Measurements from ENCODE around the gene NR3C2. TPM values are rescaled to one million over a fixed set of nuclear protein-coding genes. Genes with fewer than 3 reads are reported as not detected.

NR3C2 gene
- total RNA-seq, 1 experiment from 2014 or later = 0.16 TPM

DNA sequence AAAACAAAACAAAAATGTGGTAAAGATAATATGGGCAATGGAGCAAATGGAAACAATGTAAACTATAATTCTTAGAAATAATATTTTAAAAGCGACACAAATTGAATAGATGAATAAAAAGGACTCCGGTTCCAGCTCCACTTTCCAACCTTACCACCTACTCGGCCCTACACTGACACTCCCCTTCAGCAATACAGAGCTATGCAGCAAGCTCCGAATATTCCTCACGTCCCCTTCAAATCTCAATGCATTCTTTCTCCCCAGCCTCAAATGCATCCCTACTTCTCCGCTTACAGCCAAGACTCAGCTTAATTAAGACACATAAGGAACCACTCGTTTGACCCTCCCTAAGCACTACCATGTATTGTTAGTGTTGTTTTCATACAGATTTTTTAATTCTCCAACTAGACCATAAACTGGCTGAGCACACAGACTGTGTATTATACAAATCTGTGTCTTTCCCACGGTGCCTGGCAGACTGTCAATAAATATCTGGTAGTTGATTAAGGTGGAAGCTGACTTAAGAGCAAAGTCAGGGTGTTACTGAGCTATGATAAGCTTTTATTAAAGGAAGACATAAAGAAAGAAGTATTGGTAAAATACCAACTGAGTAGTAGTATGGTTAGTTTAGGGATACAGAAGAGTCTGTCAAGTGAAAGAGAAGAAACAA, 219.1 kb downstream of the NR3C2 start:
- no peak for DNase-seq
- TF ChIP-seq, protein P1, sequence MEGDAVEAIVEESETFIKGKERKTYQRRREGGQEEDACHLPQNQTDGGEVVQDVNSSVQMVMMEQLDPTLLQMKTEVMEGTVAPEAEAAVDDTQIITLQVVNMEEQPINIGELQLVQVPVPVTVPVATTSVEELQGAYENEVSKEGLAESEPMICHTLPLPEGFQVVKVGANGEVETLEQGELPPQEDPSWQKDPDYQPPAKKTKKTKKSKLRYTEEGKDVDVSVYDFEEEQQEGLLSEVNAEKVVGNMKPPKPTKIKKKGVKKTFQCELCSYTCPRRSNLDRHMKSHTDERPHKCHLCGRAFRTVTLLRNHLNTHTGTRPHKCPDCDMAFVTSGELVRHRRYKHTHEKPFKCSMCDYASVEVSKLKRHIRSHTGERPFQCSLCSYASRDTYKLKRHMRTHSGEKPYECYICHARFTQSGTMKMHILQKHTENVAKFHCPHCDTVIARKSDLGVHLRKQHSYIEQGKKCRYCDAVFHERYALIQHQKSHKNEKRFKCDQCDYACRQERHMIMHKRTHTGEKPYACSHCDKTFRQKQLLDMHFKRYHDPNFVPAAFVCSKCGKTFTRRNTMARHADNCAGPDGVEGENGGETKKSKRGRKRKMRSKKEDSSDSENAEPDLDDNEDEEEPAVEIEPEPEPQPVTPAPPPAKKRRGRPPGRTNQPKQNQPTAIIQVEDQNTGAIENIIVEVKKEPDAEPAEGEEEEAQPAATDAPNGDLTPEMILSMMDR (IDR thresholded peaks at IDR 0.05; ENCODE audit: insufficient read depth in 1 of 2, low read depth in 1 of 2, low read length in 1 of 2, severe bottlenecking in 1 of 2, unreplicated experiment in 1 of 2) = no peak
- intact Hi-C loops (cut with micrococcal nuclease; ENCODE audit: unreplicated experiment) = no loop called here
- Histone ChIP-seq H3K27me3 (replicated peaks; ENCODE audit: control insufficient read depth, insufficient read depth, low read length) (no peaks in the 10 kb centered on the region), H3K9me3 (no peaks in the 10 kb centered on the region), H3K4me1 (no peaks in the 10 kb centered on the region), H3K36me3 (ENCODE audit: control insufficient read depth, insufficient read depth, low read length) (no peaks in the 10 kb centered on the region), H3K4me3 (ENCODE audit: low read depth, low read length) (no peak overlapping the region)
- H3K4me3 Mint-ChIP-seq (ENCODE audit: unreplicated experiment) = no peak overlapping the region
- H3K27me3 Mint-ChIP-seq (ENCODE audit: insufficient read depth, unreplicated experiment) = no peaks in the 10 kb centered on the region
- ChIA-PET CTCF (no interaction called here), POLR2A (no interaction called here)
- no peak overlapping the region for H3K27ac Mint-ChIP-seq (ENCODE audit: unreplicated experiment)
- no peaks in the 10 kb centered on the region for H3K4me1 Mint-ChIP-seq (ENCODE audit: low read depth, unreplicated experiment)
- no peaks in the 10 kb centered on the region for H3K9me3 Mint-ChIP-seq (ENCODE audit: unreplicated experiment)
- no TSS peak for BruUV-seq (replicated peaks)
- H3K36me3 Mint-ChIP-seq (ENCODE audit: insufficient read depth, unreplicated experiment) = no peaks in the 10 kb centered on the region

DNA sequence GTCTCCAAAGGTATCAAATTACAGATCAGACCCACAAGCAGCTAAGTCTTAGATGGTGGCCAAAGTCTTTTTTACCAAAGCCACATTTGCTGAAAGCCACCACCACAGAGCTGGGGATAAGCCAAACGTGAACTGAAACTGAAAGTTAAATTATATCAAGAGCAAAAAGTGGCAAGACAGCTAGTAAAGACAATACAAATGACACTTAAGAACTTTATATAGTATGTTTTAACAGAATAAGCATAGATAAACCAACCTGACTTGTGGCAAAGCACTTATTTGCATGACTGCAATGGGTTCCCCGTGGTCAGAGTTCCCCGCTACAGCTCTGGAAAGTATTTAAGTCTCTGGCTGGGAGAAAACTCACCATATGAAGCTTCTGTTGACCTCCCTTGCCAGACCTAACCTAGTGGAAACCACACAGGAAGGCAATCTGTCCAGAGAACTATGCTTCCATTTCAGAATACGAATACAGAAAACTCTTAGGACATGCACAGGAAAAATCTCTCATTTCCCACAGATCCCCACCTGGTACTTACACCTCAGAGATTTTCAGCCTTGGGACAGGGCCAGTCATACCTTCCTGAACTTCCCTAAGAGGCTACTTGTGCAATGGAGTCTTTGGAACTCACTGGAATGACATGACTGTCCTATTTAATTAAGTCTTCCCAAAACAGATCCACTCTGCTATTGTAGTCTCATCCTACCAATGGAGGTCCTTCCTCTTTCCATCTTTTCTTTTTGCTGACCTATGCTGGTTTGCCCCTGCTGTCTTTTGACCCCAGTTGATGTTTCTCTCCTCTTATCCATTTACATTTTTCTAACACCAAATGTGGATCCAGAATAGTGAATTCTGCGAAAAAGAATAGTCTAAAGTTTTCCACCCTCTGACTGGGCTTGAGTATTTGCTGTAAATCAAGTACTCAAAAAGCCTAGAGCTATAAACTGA, 225.1 kb downstream of the NR3C2 start:
- no TSS peak for BruUV-seq (replicated peaks)
- no peak overlapping the region for H3K27ac Mint-ChIP-seq (ENCODE audit: unreplicated experiment)
- no peak overlapping the region for H3K4me3 ChIP-seq (ENCODE audit: low read depth, low read length)
- H3K36me3 ChIP-seq (ENCODE audit: control insufficient read depth, insufficient read depth, low read length) = no peaks in the 10 kb centered on the region
- no peaks in the 10 kb centered on the region for H3K4me1 ChIP-seq
- H3K27me3 Mint-ChIP-seq (ENCODE audit: insufficient read depth, unreplicated experiment) = peaks cover 3% of the 10 kb centered on the region
- ChIA-PET POLR2A (no interaction called here), CTCF (no interaction called here)
- DNase-seq = no peak
- H3K4me3 Mint-ChIP-seq (ENCODE audit: unreplicated experiment) = no peak overlapping the region
- no peaks in the 10 kb centered on the region for H3K4me1 Mint-ChIP-seq (ENCODE audit: low read depth, unreplicated experiment)
- H3K36me3 Mint-ChIP-seq (ENCODE audit: insufficient read depth, unreplicated experiment) = no peaks in the 10 kb centered on the region
- no peaks in the 10 kb centered on the region for H3K9me3 Mint-ChIP-seq (ENCODE audit: unreplicated experiment)
- TF ChIP-seq, protein P1 (IDR thresholded peaks at IDR 0.05; ENCODE audit: insufficient read depth in 1 of 2, low read depth in 1 of 2, low read length in 1 of 2, severe bottlenecking in 1 of 2, unreplicated experiment in 1 of 2) = no peak
- no peaks in the 10 kb centered on the region for H3K27me3 ChIP-seq (replicated peaks; ENCODE audit: control insufficient read depth, insufficient read depth, low read length)
- intact Hi-C loops (cut with micrococcal nuclease; ENCODE audit: unreplicated experiment) = no loop called here
- no peaks in the 10 kb centered on the region for H3K9me3 ChIP-seq

DNA sequence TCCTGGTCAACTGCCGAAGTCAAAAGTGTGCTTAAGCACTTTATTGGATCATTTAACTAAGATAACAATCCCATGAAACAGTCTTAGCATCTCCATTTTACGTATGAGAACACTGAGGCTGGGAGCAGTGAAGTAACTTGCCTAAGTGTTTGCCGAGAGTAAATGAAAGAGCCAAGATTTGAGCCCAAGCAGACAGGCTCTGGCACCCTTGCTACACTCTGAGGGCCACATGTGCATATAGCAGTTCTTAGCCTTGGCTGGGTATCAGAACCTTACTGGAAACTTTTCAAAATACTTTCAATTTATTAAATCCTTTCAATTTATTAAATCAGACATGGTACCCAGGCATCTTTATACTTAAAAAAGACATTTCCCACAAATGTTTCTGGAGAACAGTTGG, 225.9 kb downstream of the NR3C2 start:
- DNase-seq = no peak
- no peaks in the 10 kb centered on the region for H3K4me1 Mint-ChIP-seq (ENCODE audit: low read depth, unreplicated experiment)
- POLR2A ChIA-PET = no interaction called here
- TF ChIP-seq, protein P1 (IDR thresholded peaks at IDR 0.05; ENCODE audit: insufficient read depth in 1 of 2, low read depth in 1 of 2, low read length in 1 of 2, severe bottlenecking in 1 of 2, unreplicated experiment in 1 of 2) = no peak
- H3K36me3 ChIP-seq (ENCODE audit: control insufficient read depth, insufficient read depth, low read length) = no peaks in the 10 kb centered on the region
- no peak overlapping the region for H3K27ac Mint-ChIP-seq (ENCODE audit: unreplicated experiment)
- no TSS peak for BruUV-seq (replicated peaks)
- no peaks in the 10 kb centered on the region for H3K9me3 ChIP-seq
- H3K36me3 Mint-ChIP-seq (ENCODE audit: insufficient read depth, unreplicated experiment) = no peaks in the 10 kb centered on the region
- CTCF ChIA-PET = no interaction called here
- H3K9me3 Mint-ChIP-seq (ENCODE audit: unreplicated experiment) = no peaks in the 10 kb centered on the region
- no peak overlapping the region for H3K4me3 ChIP-seq (ENCODE audit: low read depth, low read length)
- H3K4me3 Mint-ChIP-seq (ENCODE audit: unreplicated experiment) = no peak overlapping the region
- H3K27me3 Mint-ChIP-seq (ENCODE audit: insufficient read depth, unreplicated experiment) = peaks cover 3% of the 10 kb centered on the region
- no peaks in the 10 kb centered on the region; the same call in 1 of the 2 replicates for H3K4me1 ChIP-seq
- H3K27me3 ChIP-seq (replicated peaks; ENCODE audit: control insufficient read depth, insufficient read depth, low read length) = no peaks in the 10 kb centered on the region
- intact Hi-C loops (cut with micrococcal nuclease; ENCODE audit: unreplicated experiment) = no loop called here
